A673 (cell line): Measurements from ENCODE around the gene CPA1.

Experiments
- CTCF ChIP-seq: fragments of 300-800, 200-600 bp; sonication (generic); conservative IDR thresholded peaks from 2 replicates; pipeline ENCODE4 v1.5.1; 2017; ENCODE audit warnings: low read depth, mild to moderate bottlenecking, antibody characterized with exemption, low read length, moderate library complexity, mixed read lengths
- EZH2 ChIP-seq: fragments of 200-600 bp; sonication (generic); IDR thresholded peaks from 2 replicates; pipeline ENCODE4 v1.6.1; 2017; ENCODE audit warnings: borderline replicate concordance, low read depth, mild to moderate bottlenecking, mixed read lengths, antibody characterized with exemption, low read length; ENCODE audit not compliant: poor library complexity, severe bottlenecking

GRCh38 chr7:130433301-130433700 is 53.0 kb downstream of the CPA1 start:
- TF ChIP-seq CTCF (no peak), EZH2 (no peak)
